KOPT-K1 (cell line): ENCODE data around the gene C3AR1.
A peak's percentile ranks its signal among the peaks of the same experiment; 100 is the strongest.
"Not testable (repeated sequence)": the region's sequence is repeated elsewhere in the genome, so short reads cannot be mapped to it uniquely, and the experiment has no call there.

Experiments used
- H3K27ac ChIP-seq: fragments of 200-600 bp; sonication (generic); 2 replicates; pipeline ENCODE4 v1.5.1; 2016; ENCODE audit warnings: antibody characterized with exemption, mild to moderate bottlenecking, low read depth, low read length; ENCODE audit not compliant: poor library complexity, severe bottlenecking
- H3K36me3 ChIP-seq: fragments of 200-600 bp; sonication (generic); 2 replicates; pipeline ENCODE4 v1.5.1; 2017; ENCODE audit warnings: antibody characterized with exemption, mild to moderate bottlenecking, low read length, moderate library complexity; ENCODE audit not compliant: insufficient read depth
- H3K9me3 ChIP-seq: fragments of 200-600 bp; sonication (generic); 2 replicates; pipeline ENCODE4 v1.5.1; 2017; ENCODE audit warnings: antibody characterized with exemption, low read length, mild to moderate bottlenecking; ENCODE audit not compliant: insufficient read depth, poor library complexity, severe bottlenecking

C3AR1 gene

DNA sequence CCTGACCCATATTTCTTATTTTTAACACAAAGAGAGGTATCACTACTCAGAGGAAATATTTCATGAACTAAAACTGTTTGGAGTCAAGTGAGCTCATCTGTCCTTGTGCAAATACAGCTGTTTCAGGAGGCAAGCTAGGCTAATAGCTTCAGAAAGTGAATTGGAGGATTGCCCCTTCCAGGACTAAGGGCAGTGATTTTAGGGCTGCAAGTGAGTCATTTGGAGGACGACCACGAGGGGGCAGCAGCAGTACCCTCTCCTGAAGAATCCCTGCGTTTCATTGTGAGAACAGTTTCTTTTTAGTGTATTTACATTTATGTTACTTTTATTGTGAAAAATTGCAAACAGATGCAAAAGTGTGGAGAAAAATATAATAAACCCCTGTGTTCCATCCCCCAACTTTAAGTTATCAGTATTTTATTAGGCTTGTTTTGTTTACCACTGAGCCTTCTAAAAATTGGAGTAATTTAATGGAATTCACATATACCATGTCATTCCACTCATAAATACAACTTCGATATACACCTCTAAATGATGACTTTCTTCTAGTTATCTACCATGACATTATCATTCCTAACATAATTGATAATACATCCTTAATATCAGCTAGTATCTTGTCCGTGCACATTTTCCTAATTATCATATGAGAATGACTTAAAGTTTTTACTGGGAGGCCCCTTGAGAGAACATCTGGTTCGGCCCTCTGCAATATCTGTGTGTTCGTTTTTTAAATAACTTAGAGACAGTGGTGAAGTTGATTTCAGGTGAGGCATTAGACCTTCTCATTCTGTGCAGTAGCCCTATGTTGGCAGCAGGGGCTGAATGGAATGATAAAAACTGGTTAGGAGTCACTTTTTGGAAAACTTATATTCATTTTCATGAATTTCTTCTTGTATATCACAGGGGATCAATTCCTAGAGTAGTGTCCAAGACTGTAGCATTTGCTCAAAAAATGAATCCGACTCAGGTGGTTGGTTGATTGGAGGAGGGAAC, 19.9 kb downstream of the C3AR1 start:
- Histone ChIP-seq H3K9me3 (no peaks in the 10 kb centered on the region), H3K36me3 (peaks cover 91% of the 10 kb centered on the region), H3K27ac (no peak overlapping the region)

DNA sequence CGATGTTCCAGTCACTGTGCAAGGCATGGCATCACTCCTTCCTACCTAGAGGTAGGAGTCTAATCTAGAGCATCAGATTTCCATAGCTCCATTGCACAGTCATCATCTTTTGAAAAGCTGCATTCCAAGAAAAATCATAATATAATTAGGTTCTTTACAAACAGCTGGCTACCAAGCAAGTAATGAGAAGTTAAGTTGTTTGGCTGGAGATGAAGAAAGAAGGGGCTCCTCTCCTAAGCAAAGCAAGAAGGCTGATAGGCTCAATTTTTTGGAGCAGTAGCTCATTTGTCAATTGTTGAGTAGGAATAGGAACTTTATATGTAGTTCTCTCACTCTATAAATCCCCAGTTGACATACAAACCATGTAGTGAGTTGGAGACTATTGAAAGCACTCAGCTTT, 25.4 kb downstream of the C3AR1 start:
- Histone ChIP-seq H3K36me3 (peaks cover 59% of the 10 kb centered on the region), H3K27ac (no peak overlapping the region), H3K9me3 (no peaks in the 10 kb centered on the region)

DNA sequence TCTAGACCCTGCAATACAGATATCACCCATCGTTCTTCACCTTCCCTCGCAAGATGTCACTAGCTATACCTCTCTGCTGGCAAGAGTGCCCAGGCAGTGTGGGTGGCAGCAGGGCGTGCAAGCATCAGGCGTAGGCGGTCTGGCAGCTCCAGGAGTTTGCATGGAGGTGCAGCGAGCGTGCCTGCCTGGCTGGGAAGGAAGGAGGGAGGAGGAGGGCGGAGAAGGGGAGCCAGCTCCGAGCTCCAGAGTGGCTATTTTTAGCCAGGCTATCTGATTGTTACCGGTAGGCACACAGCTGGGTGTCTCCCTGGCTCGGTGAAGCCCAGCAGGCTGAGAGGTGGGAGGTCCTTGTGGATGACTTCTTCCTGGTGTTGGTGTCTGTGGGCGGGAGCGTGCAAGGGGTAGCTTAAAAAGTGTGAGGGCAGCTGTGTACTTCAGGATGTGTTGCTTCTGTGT, 27.5 kb downstream of the C3AR1 start:
- peak overlapping the region; percentile 35 for H3K27ac ChIP-seq
- H3K36me3 ChIP-seq: peaks cover 39% of the 10 kb centered on the region
- H3K9me3 ChIP-seq: no peaks in the 10 kb centered on the region

GRCh38 chr12:8037947-8038346, 28.2 kb downstream of the C3AR1 start:
- no peaks in the 10 kb centered on the region for H3K9me3 ChIP-seq
- peaks cover 33% of the 10 kb centered on the region for H3K36me3 ChIP-seq
- H3K27ac ChIP-seq: peak overlapping the region; percentile 35

- no peaks in the 10 kb centered on the region for H3K9me3 ChIP-seq
- peaks cover 27% of the 10 kb centered on the region for H3K36me3 ChIP-seq
- peak overlapping the region; percentile 24 for H3K27ac ChIP-seq
Measured at GRCh38 chr12:8037046-8037663, 29.0 kb downstream of the C3AR1 start.

- H3K9me3 ChIP-seq: no peaks in the 10 kb centered on the region
- H3K36me3 ChIP-seq: peaks cover 20% of the 10 kb centered on the region
- no peak overlapping the region for H3K27ac ChIP-seq
Measured at GRCh38 chr12:8036346-8036745, 29.8 kb downstream of the C3AR1 start.

GRCh38 chr12:8035440-8036010, 30.6 kb downstream of the C3AR1 start:
- H3K36me3 ChIP-seq: peaks cover 12% of the 10 kb centered on the region
- no peak overlapping the region for H3K27ac ChIP-seq
- no peaks in the 10 kb centered on the region for H3K9me3 ChIP-seq

- Histone ChIP-seq H3K36me3 (peaks cover 5% of the 10 kb centered on the region), H3K27ac (no peak overlapping the region), H3K9me3 (no peaks in the 10 kb centered on the region)
Measured at GRCh38 chr12:8034802-8035201, 31.4 kb downstream of the C3AR1 start.

DNA sequence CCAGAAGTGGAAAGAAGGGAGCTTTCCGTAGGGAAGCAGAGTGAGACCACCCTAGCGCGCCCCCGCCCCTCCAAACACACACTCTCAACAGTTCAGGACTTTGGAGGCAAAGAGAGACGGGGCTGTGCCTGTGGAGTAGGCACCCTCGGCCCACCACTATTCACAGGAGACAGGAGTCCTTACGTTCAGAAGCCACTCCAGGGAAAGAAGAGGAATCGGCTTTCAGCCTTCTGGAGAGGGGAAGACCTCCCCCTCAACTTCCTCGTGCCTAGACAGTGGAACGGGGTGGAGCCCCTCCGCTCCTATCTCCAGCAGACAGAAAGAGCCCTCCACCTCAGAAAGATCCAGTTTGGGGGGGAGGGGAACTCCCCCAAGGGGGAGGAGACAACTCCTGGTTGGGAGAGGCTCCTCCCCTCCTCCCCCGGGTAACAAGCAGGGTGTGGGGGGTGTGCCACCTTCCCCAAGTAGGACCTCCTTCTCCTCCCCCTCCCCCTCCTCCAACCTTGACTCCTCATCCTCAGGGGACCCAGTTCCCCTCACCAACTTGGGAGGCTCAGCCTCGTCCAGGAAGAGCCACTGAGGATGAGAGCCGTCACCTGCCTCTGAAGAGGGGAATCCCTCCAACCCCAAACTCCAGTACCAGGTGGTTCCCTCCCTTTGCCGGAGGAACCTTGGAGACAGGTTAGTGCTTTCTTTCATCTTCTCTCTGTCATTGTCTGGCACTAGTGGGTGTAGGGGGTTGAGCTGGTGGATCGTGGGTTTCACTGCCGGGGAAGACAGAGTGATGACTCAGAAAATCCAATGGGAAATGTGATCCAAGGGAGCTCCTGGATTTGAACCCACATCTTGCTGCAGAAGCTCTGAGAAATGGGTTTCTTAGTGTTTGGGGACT, 32.8 kb downstream of the C3AR1 start:
- Histone ChIP-seq H3K27ac (peak overlapping the region; percentile 79), H3K36me3 (no peaks in the 10 kb centered on the region), H3K9me3 (no peaks in the 10 kb centered on the region)

- no peaks in the 10 kb centered on the region for H3K9me3 ChIP-seq
- H3K27ac ChIP-seq: peak within 1 kb of the TSS; percentile 79
- H3K36me3 ChIP-seq: no peaks in the 10 kb centered on the region
Measured at GRCh38 chr12:8032242-8033152, 33.7 kb downstream of the C3AR1 start, which contains the start of gene FOXJ2. Gene FOXJ2 (plus strand): TSS chr12:8032716. CDS start chr12:8039833, 7,117 bp downstream.

GRCh38 chr12:8031872-8032241, 34.3 kb downstream of the C3AR1 start:
- H3K9me3 ChIP-seq: no peaks in the 10 kb centered on the region
- H3K27ac ChIP-seq: peak overlapping the region; percentile 79

DNA sequence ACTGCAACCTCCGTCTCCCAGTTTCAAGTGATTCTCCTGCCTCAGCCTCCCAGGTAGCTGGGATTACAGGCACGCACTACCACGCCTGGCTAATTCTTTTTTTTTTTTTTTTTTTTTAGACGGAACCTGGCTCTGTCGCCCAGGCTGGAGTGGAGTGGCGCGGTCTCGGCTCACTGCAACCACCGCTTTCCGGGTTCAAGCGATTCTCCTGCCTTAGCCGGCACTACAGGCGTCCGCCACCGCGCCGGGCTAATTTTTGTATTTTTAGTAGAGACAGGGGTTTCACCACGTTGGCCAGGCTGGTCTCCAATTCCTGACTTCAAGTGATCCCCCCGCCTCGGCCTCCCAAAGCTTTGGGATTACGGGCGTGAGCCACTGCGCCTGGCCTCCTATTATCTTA, 35.1 kb downstream of the C3AR1 start:
- H3K36me3 ChIP-seq, H3K27ac ChIP-seq, H3K9me3 ChIP-seq: not testable (repeated sequence)

More at GRCh38 chr12:8031872-8032241, 34.3 kb downstream of the C3AR1 start:
- H3K36me3 ChIP-seq: no peaks in the 10 kb centered on the region

GRCh38 chr12:8030189-8030588, 36.0 kb downstream of the C3AR1 start:
- no peaks in the 10 kb centered on the region for H3K36me3 ChIP-seq
- no peaks in the 10 kb centered on the region for H3K9me3 ChIP-seq
- no peak overlapping the region for H3K27ac ChIP-seq

DNA sequence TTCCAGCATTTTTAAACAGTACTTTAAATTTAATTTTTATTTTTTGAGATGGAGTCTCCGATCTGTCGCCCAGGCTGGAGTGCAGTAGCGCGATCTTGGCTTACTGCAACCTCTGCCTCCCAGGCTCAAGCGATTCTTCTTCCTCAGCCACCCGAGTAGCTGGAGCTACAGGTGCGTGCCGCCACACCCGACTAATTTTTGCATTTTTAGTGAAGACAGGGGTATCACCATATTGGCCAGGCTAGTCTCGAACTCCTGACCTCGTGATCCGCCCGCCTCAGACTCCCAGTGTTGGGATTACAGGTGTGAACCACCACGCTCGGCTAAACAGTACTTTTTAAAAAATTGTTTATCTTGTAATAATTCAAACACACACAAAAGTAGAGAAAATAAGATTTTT, 37.9 kb downstream of the C3AR1 start:
- H3K9me3 ChIP-seq: no peaks in the 10 kb centered on the region
- H3K27ac ChIP-seq: no peak overlapping the region

More for the DNA sequence above, 37.9 kb downstream of the C3AR1 start:
- H3K36me3 ChIP-seq: no peaks in the 10 kb centered on the region
